Epithelial cell of prostate (primary cell): ENCODE measurements around the gene HPS6.
"Not testable (repeated sequence)": the region's sequence is repeated elsewhere in the genome, so short reads cannot be mapped to it uniquely, and the experiment has no call there.

Experiments
- DNase-seq: peaks from one replicate; pipeline ENCODE4 v3.0.0-alpha.2; 2011; ENCODE audit warnings: low read depth, low spot score
- H3K27ac ChIP-seq: fragments of 450-650 bp; 2 replicates; pipeline ENCODE4 v1.5.1; 2017; ENCODE audit warnings: mild to moderate bottlenecking

The HPS6 gene

DNA sequence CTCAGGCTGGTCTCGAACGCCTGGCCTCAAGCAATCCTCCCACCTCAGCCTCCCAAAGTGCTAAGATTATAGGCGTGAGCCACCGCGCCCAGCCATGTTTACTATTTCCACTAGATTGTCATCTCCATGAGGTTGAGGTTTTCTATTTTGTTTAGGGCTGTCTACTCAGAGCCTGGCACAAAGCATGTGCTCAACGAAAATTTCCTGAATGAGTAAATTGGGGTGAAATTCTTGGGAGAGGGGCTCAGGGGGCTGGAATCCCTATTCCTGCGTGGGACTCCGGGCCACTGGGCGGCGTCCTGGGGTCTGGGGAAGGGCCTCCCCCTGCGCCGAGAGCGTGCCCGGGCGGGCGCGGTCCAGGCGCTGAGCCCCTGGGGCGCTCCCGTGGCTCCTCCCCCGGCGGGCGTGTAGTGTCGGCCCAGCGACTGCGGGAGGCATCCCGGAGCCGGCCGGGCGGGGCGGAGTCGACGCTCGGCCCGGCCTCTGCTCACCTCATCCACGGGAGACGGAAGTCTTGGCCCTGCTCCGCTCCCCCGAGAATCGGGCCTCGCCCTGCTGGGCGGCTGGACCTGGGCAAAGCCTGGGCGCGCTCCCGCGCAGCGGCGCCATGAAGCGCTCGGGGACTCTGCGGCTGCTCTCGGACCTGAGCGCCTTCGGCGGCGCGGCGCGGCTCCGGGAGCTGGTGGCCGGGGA is at the start of gene HPS6:
Gene HPS6 (plus strand): TSS at position 482 of the 693 bp plus-strand sequence. CDS start 126 bp downstream, at position 608.
- H3K27ac ChIP-seq: peak within 1 kb of the TSS; percentile 76
- DNase-seq: peak; percentile 70

DNA sequence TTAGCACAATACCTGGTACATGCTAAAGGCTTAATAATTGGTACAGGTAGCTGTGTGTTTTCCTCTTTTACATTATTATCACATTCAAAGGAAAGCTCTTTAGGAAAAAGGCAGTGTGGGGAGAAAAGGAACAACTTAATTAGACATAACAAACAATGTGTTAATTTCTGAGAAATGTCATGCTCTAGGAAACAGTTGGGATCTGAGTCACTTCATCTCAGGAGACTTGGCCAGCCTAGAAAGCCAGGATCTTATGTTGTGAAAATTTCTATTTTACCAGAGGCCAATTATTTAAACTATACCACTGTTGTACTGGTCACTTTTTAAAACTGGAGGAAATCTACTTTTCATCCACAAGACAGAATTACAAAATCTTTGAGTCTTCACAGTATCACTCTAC is 48.7 kb upstream of the HPS6 start:
- no peak for DNase-seq
- no peak overlapping the region for H3K27ac ChIP-seq

DNA sequence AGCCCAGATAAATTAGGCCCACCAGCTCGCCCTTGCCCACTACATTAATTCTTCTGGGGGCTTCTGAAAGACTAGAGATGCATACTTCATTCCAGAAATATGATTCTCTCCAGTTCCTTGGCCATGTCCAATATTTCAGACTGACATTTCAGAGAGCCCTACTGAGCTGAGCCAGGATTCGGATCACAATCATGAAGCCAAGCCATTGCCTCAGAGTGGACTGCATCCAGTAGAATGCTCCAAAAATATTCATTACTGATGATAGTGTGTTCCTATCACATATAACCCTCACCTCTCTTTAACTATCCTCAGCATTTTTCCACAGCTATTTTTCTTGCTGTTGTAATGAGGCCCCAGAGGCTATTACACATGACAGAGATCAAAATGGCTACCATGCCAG is 47.9 kb upstream of the HPS6 start:
- no peak overlapping the region for H3K27ac ChIP-seq
- DNase-seq: no peak

DNA sequence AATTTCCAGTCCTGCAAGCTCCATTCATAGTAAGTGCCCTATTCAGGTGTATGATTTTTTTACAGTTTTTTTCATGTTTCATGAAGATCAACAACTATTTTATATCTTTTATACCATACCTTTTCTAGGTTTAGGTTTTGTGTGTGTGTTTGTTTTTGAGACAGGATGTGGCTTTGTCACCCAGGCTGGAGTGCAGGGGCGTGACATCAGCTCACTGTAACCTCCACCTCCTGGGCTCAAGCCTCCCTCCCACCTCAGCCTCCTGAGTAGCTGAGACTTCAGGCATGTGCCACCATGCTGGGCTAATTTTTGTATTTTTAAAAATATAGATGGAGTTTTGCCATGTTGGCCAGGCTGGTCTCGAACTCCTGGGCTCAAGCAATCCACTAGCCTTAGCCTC is 44.2 kb upstream of the HPS6 start:
- H3K27ac ChIP-seq: no peak overlapping the region
- no peak for DNase-seq

DNA sequence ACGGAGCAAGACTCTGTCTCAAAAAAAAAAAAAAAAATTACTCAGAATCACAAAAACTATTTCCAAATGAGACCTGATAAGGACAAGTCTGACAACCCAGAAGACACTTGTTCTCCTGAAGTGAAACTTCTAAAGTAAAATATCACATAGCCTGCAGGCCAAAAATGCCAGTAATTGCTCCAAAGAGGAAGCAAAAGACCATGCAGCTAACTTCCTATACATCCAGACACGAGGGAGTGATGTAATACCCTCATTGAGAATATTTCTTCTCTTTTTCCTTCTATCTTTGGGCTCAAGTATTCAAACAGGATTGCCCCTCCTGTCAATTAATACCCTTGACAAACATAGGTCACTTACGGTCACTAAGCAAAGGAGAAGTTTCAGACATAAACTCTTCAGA is 40.4 kb upstream of the HPS6 start:
- no peak overlapping the region for H3K27ac ChIP-seq

DNA sequence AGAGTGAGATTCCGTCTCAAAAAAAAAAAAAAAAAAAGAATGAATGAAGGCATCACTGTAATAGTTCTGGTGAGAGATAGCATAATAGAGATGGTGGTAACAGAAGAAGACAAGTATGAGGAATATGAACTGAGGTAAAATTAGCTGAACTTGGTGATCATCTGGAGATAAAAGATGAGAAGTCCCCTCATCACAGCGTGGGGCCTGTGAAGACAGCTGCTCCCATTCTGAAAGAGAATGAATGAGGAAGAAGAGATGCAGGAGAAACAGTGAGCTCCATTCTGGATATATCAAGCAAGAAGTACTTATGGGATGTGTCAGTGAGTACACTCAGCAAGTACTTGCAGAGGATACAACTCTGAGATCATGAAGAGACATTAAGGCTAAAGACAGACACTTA is 37.9 kb upstream of the HPS6 start:
- H3K27ac ChIP-seq: no peak overlapping the region
- DNase-seq: no peak

More for the DNA sequence above, 40.4 kb upstream of the HPS6 start:
- no peak for DNase-seq

DNA sequence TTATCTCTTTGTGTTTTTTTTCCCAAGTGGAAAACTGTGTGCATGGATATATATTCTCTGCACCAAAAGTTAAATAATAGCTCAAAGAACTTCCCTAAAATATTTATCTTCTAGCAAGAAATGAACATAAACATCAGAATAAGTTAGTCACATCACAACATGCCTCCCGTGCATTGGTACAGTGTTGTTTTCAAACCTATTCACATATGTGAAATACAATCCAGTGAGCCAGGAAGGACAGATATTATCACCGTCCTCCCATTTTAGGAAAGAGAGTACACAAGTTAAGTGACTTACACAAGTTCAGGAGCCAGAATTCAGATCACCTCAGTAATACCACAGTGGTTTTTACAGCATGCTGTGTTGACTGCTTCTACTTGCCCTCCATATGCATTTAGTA is 31.4 kb upstream of the HPS6 start:
- DNase-seq: no peak
- H3K27ac ChIP-seq: no peak overlapping the region

DNA sequence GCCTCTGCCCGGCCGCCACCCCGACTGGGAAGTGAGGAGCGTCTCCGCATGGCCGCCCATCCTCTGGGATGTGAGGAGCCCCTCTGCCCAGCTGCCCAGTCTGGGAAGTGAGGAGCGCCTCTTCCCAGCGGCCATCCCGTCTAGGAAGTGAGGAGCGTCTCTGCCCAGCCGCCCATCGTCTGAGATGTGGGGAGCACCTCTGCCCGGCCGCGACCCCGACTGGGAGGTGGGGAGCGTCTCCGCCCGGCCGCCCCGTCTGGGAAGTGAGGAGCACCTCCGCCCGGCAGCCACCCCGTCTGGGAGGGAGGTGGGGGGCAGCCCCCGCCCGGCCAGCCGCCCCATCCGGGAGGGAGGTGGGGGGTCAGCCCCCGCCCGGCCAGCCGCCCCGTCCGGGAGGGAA is 29.3 kb upstream of the HPS6 start:
- not testable (repeated sequence) for DNase-seq, H3K27ac ChIP-seq

DNA sequence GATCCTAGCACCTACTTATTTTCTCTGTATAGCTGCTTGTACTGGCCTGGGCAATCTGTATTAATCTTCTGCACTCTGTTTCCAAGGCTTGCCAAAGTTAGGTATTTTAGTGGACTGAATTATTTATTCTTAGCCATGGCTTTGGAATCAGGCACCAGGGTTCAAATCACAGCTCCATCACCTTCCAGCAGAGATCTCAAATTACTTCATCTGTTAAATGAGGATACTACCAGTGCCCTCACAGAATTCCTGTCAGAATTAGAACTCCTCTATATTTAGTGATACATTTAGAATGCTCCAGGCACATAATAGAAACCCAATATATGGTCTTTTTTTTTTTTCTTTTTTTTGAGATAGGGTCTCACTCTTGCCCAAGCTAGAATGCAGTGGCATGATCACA is 26.7 kb upstream of the HPS6 start:
- no peak for DNase-seq
- no peak overlapping the region for H3K27ac ChIP-seq

DNA sequence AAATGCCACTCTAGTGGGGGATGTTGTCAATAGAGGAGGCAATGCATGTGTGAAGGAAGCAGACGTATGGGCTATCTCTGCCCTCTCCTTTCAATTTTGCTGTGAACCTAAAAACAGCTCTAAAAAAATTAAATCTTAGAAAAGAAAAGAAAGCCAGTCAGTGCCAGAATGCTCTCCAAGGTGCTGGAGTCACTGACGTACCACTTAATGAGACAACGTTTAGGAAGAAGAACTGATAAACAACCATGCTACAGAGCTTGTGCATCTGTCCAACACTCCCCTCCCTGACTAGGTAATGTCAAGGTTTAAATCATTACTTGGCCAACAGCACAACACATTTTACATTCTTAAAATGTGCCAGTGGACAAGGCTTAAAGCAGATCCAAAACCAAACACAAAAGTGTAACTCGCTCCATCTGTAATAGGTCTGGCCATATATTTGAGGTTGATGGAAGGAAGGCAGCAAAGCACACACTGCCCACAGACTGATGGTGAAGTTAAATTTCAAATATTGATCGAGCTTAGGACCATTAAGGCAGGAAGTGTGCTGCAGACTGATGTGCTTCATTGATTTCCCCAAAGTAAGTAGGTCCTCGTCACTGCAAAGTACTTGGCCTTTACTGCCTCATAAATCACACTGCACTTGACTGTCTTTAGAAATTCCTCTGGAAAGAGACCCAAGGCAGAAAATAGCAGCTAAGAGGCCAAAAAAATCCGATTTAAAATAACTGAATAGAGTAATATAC is 24.7 kb upstream of the HPS6 start:
- no peak overlapping the region for H3K27ac ChIP-seq
- no peak for DNase-seq

DNA sequence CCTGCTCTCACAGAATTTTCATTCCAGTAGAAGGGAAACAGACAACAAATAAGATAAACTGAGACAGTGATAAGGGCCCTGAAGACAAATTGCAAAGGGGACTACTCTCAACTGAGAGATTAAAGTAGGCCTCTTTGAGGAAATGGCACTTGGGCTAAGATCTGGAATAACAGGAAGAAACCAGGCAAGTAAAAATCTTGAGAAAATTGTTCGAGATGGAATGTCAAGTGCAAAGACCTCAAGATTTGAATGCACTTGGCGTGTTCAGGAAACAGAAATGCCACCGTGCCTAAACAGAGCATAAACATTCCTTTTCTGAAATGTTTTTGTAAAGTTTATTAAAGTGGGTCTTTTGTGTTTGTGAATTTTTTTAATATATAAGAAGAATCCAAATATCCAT is 19.9 kb upstream of the HPS6 start:
- no peak overlapping the region for H3K27ac ChIP-seq
- DNase-seq: no peak

DNA sequence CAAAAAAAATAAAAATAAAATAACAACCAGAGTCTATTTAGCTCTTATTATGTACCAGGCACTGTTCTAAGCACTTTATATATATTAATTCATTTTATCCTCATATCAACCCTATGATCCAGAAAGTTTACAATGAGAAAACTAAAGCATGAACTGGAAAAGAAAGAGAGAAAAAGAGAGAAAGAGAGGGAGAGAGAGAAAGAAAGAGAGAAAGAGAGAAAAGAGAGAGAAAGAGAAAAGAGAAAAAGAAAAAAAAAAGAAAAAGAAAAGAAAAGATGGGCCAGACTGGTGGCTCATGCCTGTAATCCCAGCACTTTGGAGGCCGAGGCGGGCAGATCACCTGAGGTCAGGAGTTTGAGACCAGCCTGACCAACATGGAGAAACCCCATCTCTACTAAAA is 19.1 kb upstream of the HPS6 start:
- DNase-seq: no peak
- H3K27ac ChIP-seq: no peak overlapping the region

DNA sequence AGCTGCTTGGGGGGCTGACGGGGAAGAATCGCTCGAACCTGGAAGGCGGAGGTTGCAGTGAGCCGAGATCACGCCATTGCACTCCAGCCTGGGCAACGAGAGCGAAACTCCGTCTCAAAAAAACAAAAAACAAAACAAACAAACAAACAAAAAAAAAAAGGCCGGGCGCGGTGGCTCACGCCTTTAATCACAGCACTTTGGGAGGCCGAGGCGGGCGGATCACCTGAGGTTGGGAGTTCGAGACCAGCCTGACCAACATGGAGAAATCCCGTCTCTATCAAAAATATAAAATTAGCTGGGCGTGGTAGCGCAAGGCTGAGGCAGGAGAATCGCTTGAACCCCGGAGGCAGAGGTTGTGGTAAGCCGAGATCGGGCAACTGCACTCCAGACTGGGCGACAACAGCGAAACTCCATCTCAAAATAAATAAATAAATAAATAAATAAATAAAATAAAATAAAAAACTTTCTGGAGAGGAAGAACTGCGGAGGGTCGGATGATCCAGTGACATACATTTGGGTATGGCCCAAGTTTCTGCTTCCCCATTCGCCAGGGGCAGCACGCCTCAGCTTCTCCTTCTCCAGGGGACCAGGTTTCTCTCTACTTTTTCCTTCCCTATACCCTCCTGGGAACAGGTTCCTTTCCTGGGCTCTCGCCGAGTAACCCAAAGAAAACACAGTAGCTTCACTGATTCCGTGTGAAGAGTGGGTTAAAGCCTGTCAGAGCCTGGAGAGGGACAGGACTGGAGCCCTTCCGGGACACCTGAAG is 10.1 kb upstream of the HPS6 start:
- DNase-seq: not testable (repeated sequence)
- peak overlapping the region; percentile 72 for H3K27ac ChIP-seq

DNA sequence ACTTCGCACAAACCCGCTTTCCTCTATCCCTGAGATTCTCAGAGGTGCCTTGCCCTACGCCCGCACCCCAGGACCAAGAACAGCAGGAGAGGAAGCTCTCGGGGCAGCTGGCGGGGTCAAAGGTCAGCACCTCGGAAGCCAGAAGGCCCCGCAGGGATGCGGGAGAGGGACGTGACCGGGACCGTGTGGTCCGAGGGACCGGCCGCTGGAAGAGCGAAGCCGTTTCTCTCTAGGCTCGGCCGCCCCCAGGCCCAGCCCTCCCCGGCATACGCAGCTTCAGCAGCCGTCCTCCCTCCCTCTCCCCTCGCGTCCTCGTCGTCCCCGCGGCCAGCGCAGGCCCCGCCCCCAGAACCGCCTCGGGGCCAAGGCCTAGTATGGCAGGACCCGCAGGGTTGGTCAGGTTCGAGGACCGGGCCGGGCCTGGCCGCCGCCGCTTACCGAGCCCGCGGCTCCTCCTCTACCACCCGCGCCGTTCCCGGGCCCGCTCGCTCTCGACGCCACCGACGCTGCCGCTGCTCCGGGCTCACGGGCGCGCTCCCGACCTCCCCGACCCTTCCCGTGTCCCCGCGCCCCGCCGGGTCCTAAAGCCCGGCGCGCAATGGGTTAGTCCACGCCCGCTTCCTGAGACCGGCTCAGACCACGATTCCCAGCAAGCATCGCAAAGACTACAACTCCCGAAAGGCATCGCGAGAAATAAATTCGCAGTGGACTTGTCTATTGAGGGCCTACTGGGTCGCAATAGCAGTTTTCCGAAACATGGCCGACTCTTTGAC is 9.3 kb upstream of the HPS6 start, which contains the start of gene ARMH3:
Gene ARMH3 (minus strand): TSS at position 527 of the 773 bp plus-strand sequence. CDS start 16,059 bp downstream, outside the sequence.
- peak; percentile 60 for DNase-seq
- H3K27ac ChIP-seq: peak within 1 kb of the TSS; percentile 72

DNA sequence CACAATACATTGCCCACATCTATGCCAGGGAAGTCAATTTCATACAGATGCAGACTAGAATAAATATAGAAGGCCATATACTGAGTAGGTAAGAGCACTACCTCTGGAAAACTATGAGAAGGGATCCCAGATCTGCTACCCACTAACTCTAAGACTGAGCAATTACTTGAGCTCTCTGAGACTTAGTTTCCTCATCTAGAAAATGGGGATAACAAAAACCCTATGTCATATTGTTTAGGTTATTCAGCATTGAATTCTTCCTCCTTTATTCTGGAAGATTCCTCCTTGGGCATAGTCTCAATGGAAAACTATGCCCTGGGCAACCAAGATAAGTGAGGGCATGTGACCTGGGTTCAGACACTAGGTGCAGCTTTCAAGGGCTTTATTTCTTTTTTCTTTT is 5.2 kb upstream of the HPS6 start:
- no peak for DNase-seq
- H3K27ac ChIP-seq: no peak overlapping the region

DNA sequence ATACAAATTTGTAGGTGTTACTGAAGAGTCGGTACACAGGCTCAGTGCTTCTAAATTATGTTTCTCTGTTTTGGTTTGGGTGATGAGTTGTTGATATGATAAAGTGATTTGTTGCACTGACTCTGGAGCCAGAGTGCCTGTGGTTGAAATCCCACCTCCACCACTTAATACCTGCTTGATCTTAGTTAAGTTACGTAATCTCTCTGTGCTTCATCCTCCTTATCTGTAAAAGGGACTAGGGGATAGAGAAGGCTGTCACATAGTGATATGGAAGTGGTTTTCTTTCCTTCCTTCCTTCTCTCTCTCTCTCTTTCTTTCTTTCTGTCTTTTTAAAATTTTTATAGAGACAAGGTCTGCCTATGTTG is 664 bp upstream of the HPS6 start:
- H3K27ac ChIP-seq: peak overlapping the region; percentile 76
- DNase-seq: no peak

DNA sequence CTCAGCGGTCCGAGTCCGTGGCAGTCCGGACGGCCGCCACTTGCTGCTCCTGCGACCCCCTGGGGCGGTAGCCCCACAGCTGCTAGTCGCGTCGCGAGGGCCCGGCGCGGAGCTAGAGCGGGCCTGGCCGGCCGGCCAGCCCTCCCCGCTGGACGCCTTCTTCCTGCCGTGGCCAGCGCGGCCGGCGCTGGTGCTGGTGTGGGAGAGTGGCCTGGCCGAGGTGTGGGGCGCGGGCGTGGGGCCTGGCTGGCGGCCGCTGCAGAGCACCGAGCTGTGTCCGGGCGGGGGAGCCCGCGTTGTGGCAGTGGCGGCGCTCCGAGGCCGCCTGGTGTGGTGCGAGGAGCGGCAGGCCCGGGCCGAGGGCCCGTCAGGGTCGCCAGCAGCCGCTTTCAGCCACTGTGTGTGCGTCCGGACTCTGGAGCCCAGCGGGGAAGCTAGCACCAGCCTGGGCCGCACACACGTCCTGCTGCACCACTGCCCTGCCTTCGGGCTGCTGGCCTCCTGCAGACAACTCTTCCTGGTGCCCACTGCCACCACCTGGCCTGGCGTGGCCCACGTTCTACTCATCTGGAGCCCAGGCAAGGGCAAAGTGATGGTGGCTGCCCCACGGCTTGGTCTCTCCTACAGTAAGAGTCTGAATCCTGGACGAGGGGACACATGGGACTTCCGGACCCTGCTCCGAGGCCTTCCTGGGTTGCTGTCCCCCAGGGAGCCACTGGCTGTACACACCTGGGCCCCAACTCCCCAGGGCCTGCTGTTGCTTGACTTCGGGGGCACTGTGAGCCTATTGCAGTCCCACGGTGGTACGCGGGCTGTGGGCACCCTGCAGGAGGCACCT is 631 bp downstream of the HPS6 start:
- H3K27ac ChIP-seq: peak overlapping the region; percentile 76
- DNase-seq: no peak

DNA sequence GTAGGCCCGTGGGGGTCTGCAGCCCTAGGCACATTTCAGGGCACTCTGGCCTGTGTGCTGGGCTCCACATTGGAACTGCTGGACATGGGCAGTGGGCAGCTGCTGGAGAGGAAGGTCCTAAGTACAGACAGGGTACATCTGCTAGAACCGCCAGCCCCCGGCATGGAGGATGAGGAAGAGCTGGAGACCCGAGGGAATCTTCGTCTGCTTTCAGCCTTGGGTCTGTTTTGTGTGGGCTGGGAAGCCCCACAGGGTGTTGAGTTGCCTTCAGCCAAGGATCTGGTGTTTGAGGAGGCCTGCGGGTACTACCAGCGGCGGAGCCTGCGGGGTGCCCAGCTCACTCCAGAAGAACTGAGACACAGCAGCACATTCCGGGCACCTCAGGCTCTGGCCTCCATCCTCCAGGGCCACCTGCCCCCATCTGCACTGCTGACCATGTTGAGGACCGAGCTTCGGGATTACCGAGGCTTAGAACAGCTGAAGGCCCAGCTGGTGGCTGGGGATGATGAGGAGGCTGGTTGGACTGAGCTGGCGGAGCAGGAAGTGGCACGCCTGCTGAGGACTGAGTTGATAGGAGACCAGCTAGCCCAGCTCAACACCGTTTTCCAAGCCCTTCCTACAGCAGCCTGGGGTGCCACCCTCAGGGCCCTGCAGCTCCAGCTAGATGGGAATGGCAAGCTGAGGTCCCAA is 1.4 kb downstream of the HPS6 start:
- H3K27ac ChIP-seq: peak overlapping the region; percentile 76

More for the DNA sequence above, 1.4 kb downstream of the HPS6 start:
- DNase-seq: no peak
